Measurements from ENCODE around the gene C3orf33.
A peak's percentile ranks its signal among the peaks of the same experiment; 100 is the strongest.
"Not testable (repeated sequence)": the region's sequence is repeated elsewhere in the genome, so short reads cannot be mapped to it uniquely, and the experiment has no call there.

C3orf33 gene, protein sequence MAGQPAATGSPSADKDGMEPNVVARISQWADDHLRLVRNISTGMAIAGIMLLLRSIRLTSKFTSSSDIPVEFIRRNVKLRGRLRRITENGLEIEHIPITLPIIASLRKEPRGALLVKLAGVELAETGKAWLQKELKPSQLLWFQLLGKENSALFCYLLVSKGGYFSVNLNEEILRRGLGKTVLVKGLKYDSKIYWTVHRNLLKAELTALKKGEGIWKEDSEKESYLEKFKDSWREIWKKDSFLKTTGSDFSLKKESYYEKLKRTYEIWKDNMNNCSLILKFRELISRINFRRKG

DNA sequence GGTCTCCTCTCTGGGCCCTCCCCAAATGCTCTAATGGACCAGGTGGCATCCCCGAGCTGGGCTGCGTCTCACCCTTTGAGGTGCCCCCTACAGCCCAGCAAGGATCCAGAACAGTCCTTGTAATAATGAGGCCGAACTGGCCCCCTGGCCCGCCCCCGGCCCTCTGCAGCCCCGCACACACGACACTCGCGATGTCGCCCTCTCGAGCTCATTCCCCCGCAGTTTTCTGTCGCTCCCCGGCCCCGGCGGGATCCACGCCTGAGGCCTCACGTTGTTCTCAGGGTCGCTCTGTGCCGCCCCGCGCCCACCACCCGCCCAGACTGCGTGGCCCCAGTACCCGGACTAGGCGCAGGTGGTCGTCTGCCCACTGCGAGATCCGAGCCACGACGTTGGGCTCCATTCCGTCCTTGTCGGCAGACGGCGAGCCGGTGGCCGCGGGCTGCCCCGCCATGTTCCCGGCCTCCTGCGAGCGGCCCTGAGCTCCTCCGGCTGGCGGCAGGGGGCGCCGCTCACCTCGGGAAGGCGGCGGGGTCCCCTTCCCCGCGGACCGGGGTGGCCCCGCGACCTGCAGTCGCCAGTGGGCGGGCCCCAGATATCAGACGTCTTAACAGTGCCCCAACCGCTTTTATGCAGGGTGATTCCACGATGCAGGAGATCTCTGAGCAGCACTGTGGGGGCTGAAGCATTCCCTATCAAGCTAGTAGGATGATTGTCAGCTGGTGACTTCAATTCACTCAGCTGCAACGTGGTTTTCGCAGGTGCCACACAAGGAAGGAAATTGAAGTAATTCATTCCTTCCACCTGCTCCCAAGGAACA lies at the start of gene C3orf33:
TSS of gene C3orf33 (minus strand) at position 477 of the 817 bp plus-strand sequence. CDS start at position 451, 26 bp downstream.
- DNase-seq, result peak; percentile 89

DNA sequence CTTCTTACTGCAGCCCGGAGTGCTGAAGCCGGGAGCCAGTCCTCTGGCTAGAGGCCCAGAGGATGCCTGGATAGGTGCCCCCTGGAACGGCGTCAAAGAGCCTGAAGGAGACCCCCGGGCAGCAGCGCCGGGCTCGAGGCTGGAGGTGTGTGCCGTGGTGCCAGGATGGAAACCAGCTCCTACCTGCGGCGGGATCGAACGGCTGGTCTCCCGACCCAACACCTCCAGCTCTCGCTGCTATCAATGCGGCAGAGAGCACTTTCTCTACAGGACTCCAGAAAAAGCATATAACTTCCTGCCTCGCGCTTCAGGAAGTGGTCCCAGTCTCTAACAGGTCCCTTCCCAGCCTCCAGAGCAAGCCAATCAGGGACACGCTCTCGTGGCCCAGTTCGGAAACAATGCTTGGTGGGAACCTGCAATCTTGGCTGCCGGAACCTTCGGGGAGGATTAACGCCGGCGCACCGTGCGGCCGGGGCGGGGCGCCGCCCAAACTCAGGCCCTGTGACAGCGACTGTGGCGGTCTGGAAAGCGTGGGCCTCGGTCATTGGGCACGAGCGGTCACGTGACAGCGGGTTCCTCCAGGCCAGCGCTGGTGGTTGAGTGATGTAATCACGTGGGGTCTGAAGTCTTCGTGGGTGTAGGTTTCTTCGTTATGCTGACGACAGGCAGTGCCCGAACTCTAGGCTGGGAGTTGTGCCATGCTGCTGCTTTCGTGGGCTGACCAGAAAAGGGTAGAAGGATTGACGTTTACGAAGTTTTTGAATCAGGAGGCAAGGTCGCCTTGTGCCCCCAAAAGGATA lies 48.3 kb upstream of the C3orf33 start, which contains the start of gene SLC33A1:
TSS of gene SLC33A1 (minus strand) at position 287 of the 800 bp plus-strand sequence. CDS start 430 bp downstream, outside the sequence.
- DNase-seq, result peak; percentile 100

DNA sequence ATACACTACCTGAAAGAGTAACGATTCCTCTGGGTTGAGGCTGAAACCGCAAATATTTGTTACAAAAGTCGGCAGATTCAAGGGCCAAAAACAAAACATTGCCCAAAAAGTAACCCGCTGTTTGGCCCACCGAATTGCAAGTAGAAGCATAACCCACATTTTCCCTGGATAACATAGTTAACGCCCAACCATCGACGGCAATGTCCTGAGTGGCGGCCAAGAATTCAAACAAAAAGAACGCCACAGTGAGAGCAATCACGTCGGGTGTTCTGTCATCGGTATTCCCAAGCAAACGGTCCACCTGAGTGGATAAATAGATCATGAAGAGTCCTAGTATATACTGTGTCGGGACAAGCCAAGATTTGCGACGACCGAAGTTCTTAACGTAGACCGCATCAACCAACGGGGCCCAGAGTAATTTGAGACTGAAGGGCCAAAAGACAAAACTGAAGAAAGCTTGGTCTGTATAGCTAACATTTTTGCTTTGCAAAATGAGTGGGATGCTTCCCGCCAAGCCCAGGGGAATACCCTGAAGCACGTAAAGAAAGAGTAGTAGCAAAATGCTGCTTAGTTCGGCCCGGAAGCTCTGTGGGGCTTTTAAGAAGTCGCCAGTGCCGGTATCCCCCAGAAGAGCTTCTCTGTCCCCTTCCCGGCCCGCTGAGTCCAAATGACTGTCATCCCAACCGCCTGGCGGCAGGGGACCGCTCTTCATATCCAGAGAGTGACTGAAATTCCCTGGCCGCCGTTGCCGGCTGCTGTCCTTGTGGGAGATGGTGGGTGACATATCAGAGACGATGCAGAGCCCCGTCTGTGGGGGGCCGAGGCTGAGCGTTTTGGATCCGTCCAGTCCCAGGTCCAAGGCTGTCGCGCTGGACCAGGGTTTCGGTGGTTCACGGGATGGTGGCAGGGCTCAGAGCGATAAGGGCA lies 47.4 kb upstream of the C3orf33 start:
- DNase-seq, result no peak

- DNase-seq, result no peak
Observed at GRCh38 chr3:155852341-155852740, 46.3 kb upstream of the C3orf33 start.

GRCh38 chr3:155849404-155849803 lies 43.3 kb upstream of the C3orf33 start:
- not testable (repeated sequence) for DNase-seq

GRCh38 chr3:155847993-155848392 lies 41.9 kb upstream of the C3orf33 start:
- no peak for DNase-seq

DNA sequence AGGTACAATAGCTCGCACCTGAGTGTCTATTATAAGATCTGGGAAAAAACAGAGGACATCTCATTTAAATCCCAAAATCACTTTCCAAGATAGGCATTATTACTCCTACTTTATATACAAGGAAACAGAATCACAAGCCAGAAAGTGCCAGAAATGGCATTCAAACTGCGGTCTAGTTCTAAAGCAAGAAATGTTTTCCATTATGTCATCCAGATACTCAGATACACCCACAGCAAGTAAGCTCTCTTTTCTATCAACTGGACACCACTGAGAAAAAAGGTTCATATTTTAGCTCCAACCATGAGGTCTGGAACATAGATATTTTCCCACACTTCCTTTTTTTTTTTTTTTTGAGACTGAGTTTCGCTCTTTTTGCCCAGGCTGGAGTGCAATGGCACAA lies 40.0 kb upstream of the C3orf33 start:
- DNase-seq, result no peak

- DNase-seq, result no peak
Observed at GRCh38 chr3:155843569-155843968, 37.5 kb upstream of the C3orf33 start.

GRCh38 chr3:155835341-155836071 lies 29.4 kb upstream of the C3orf33 start:
- no peak for DNase-seq

- not testable (repeated sequence) for DNase-seq
Observed at GRCh38 chr3:155828490-155829098, 22.5 kb upstream of the C3orf33 start.

DNA sequence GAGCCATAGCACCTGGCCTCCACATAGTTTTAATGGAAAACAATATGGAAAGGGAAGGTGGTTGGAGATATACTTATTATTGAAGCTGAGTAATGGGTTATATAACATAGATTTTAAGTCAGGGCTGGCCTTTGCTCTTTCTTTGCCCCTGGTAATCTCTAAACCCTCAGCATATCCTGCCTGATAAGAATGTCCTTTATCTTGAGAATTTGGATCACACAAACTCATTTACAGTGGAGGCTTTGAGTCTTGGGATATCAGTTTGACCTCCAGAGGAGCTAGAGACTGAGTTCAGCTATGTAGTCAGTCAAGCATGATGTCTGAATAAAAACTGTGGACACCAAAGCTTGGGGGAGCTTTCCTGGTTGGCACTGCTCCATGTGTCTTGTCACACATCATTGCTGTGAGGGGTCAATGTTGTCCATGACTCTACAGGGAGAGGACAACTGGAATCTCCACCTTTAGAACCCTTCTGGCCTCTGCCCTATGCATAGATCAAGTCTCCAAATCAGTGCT lies 9.0 kb upstream of the C3orf33 start:
- no peak for DNase-seq

GRCh38 chr3:155813224-155813623 lies 7.1 kb upstream of the C3orf33 start:
- DNase-seq, result not testable (repeated sequence)

DNA sequence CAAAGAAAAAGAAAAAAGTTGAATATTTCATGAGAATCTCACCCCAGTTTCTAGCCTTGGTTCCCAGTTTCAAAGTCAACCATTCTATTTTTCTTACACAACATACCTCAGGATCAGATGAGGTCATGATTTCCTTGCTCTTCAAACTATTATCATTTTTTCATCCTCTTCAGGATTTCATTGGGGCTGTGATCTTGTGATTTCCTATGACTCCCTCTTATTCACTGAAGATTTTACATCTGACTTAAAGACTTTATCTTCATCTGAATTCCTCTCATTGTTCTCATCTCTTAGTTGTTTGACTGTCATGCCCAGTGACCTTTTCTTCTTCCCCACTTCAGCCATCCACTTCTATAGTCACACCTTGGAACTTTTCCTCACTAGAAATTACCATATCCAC lies 3.1 kb upstream of the C3orf33 start:
- no peak for DNase-seq

- no peak for DNase-seq
Observed at GRCh38 chr3:155807823-155808222, 1.7 kb upstream of the C3orf33 start.

GRCh38 chr3:155805204-155805801 lies 775 bp downstream of the C3orf33 start:
- DNase-seq, result no peak

DNA sequence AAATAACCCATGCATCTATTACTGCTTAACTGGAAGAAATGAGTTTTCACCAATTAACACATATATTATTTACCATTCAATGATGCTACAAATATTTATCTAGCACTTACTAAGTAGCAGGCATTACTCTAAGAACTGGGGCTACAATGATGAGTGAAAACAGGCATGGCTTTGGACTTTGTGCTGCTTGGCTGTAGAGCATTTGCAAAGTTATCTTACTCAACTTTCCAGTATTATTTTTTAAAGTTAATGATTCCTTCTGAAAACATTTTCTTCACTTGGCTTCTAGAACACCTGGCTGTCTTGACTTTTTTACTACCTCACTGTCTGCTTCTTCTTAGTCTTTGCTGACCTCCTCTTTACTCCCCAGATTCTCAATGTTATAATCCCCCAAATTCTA lies 1.8 kb downstream of the C3orf33 start:
- DNase-seq, result no peak

GRCh38 chr3:155792532-155792931 lies 13.5 kb downstream of the C3orf33 start:
- no peak for DNase-seq

GRCh38 chr3:155791190-155791589 lies 14.9 kb downstream of the C3orf33 start:
- DNase-seq, result no peak

DNA sequence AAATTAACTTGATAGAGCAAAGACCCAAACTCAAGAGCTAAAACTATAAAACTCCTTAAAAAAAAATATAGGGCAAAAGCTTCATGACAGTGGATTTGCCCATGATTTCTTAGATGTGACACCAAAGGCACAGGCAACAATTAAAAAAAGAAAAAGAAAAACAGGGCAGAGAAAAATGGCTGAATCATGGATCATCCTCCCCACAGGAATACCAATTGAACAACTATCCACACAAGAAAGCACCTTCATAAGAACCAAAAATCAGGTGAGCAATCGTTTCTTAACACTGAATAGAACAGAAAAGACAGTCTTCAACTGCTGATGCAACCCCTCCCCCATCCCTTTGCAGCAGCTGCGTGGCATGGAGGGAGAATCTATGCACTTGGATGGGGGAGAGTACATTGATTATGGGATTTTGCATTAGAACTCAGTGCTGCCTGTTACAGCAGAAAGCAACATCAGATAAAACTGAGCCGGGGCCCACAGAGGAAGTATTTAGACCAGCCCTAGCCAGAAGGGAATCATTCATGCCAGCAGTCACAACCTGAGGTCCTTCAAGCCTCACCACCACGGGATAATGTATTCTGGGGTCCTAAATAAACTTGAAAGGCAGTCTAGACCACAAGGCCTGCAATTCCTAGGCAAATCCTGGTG lies 15.7 kb downstream of the C3orf33 start:
- DNase-seq, result no peak

Data from eye (tissue), 1 donor.